H9 (cell line): ENCODE data around the gene TMEM164. TPM values are rescaled to one million over a fixed set of nuclear protein-coding genes. Genes with fewer than 3 reads are reported as not detected.

Source experiments
- DNase-seq: peaks from one replicate; pipeline ENCODE4 v3.0.0-alpha.2; 2017
- H2AFZ ChIP-seq: one replicate; pipeline ENCODE4 v1.6.1; 2013; ENCODE audit warnings: mild to moderate bottlenecking, low read length, control low read depth, moderate library complexity
- H2AK5ac ChIP-seq: 2 replicates; pipeline ENCODE4 v1.6.1; 2013; ENCODE audit warnings: low read length, control low read depth, mixed read lengths; ENCODE audit not compliant: insufficient read length
- H2BK120ac ChIP-seq: one replicate; pipeline ENCODE4 v1.6.1; 2013; ENCODE audit warnings: low read depth, mild to moderate bottlenecking, low read length, control low read depth, inconsistent platforms; ENCODE audit not compliant: poor library complexity, severe bottlenecking
- H2BK12ac ChIP-seq: 2 replicates; pipeline ENCODE4 v1.6.1; 2013; ENCODE audit warnings: low read length, control low read depth, mixed read lengths, low read depth; ENCODE audit not compliant: insufficient read length
- H2BK15ac ChIP-seq: 2 replicates; pipeline ENCODE4 v1.6.1; 2013; ENCODE audit warnings: low read depth, low read length, control low read depth
- H2BK20ac ChIP-seq: one replicate; pipeline ENCODE4 v1.6.1; 2013; ENCODE audit warnings: low read depth, mild to moderate bottlenecking, low read length, control low read depth, inconsistent platforms; ENCODE audit not compliant: poor library complexity, severe bottlenecking
- H2BK5ac ChIP-seq: 2 replicates; pipeline ENCODE4 v1.6.1; 2013; ENCODE audit warnings: low read length, control low read depth, mixed read lengths; ENCODE audit not compliant: insufficient read length
- H3K14ac ChIP-seq: 2 replicates; pipeline ENCODE4 v1.6.1; 2013; ENCODE audit warnings: low read length, control low read depth; ENCODE audit not compliant: insufficient read depth
- H3K18ac ChIP-seq: 2 replicates; pipeline ENCODE4 v1.6.1; 2013; ENCODE audit warnings: low read depth, mild to moderate bottlenecking, mixed read lengths, low read length, control low read depth; ENCODE audit not compliant: insufficient read length
- H3K23ac ChIP-seq: 2 replicates; pipeline ENCODE4 v1.6.1; 2013; ENCODE audit warnings: low read length, control low read depth, mixed read lengths, low read depth; ENCODE audit not compliant: insufficient read length
- H3K23me2 ChIP-seq: 2 replicates; pipeline ENCODE4 v1.6.1; 2013; ENCODE audit warnings: low read depth, mild to moderate bottlenecking, mixed read lengths, low read length, control low read depth; ENCODE audit not compliant: insufficient read length, poor library complexity, severe bottlenecking
- H3K27ac ChIP-seq: 2 replicates; pipeline ENCODE4 v1.5.1; 2013; ENCODE audit warnings: low read length, control low read depth, mixed read lengths, low read depth; ENCODE audit not compliant: insufficient read length
- H3K27me3 ChIP-seq: 2 replicates; pipeline ENCODE4 v1.6.1; 2013; ENCODE audit warnings: low read length, control low read depth, inconsistent platforms; ENCODE audit not compliant: insufficient read depth
- H3K4ac ChIP-seq: 2 replicates; pipeline ENCODE4 v1.6.1; 2013; ENCODE audit warnings: low read depth, mild to moderate bottlenecking, control low read depth, inconsistent platforms, low read length, moderate library complexity
- H3K4me1 ChIP-seq: 2 replicates; pipeline ENCODE4 v1.6.1; 2013; ENCODE audit warnings: low read length, control low read depth, inconsistent platforms; ENCODE audit not compliant: insufficient read depth
- H3K4me2 ChIP-seq: 2 replicates; pipeline ENCODE4 v1.6.1; 2013; ENCODE audit warnings: low read length, control low read depth, mixed read lengths; ENCODE audit not compliant: insufficient read length, insufficient read depth
- H3K56ac ChIP-seq: 2 replicates; pipeline ENCODE4 v1.6.1; 2013; ENCODE audit warnings: low read depth, mild to moderate bottlenecking, mixed read lengths, low read length, control low read depth; ENCODE audit not compliant: insufficient read length
- H3K79me1 ChIP-seq: 2 replicates; pipeline ENCODE4 v1.6.1; 2013; ENCODE audit warnings: low read depth, mild to moderate bottlenecking, moderate library complexity, low read length, control low read depth, inconsistent platforms; ENCODE audit not compliant: insufficient read depth, poor library complexity, severe bottlenecking
- H3K79me2 ChIP-seq: 2 replicates; pipeline ENCODE4 v1.6.1; 2013; ENCODE audit warnings: low read length, control low read depth, inconsistent platforms; ENCODE audit not compliant: insufficient read depth
- H3K9ac ChIP-seq: 2 replicates; pipeline ENCODE4 v1.6.1; 2013; ENCODE audit warnings: low read length, control low read depth, mixed read lengths; ENCODE audit not compliant: insufficient read length; ENCODE audit errors: extremely low read depth
- H3K9me3 ChIP-seq: one replicate; pipeline ENCODE4 v1.6.1; 2013; ENCODE audit warnings: low read depth, low read length, inconsistent platforms; ENCODE audit not compliant: control insufficient read depth
- H3T11ph ChIP-seq: one replicate; pipeline ENCODE4 v1.6.1; 2013; ENCODE audit warnings: mild to moderate bottlenecking, low read length, control low read depth, inconsistent platforms
- H4K20me1 ChIP-seq: one replicate; pipeline ENCODE4 v1.6.1; 2013; ENCODE audit not compliant: control insufficient read depth, insufficient read length, insufficient read depth
- H4K5ac ChIP-seq: 2 replicates; pipeline ENCODE4 v1.6.1; 2013; ENCODE audit warnings: low read depth, mild to moderate bottlenecking, mixed read lengths, low read length, control low read depth; ENCODE audit not compliant: insufficient read length
- H4K8ac ChIP-seq: replicated peaks from 2 replicates; pipeline ENCODE4 v1.6.1; 2013; ENCODE audit warnings: low read length, control low read depth, mixed read lengths, low read depth; ENCODE audit not compliant: insufficient read length
- H4K91ac ChIP-seq: 2 replicates; pipeline ENCODE4 v1.6.1; 2013; ENCODE audit warnings: low read depth, mild to moderate bottlenecking, moderate library complexity, mixed read lengths, low read length, control low read depth; ENCODE audit not compliant: insufficient read length
- H3K27ac Mint-ChIP-seq, 3 experiments: 2 replicates in 2 of 3; 3 replicates in 1 of 3; pipeline ENCODE4 v1.8.0; 2020 to 2021; ENCODE audit warnings: mixed read lengths in 3 of 3, mild to moderate bottlenecking in 1 of 3, moderate library complexity in 1 of 3
- H3K27me3 Mint-ChIP-seq: 2 replicates; pipeline ENCODE4 v1.8.0; 2021; ENCODE audit warnings: low read depth, mild to moderate bottlenecking, moderate library complexity, mixed read lengths
- H3K36me3 Mint-ChIP-seq, 3 experiments: 2 replicates in 2 of 3; 3 replicates in 1 of 3; pipeline ENCODE4 v1.8.0; 2020 to 2021; ENCODE audit warnings: low read depth in 3 of 3, mixed read lengths in 3 of 3; ENCODE audit not compliant: insufficient read depth in 1 of 3
- H3K4me1 Mint-ChIP-seq, 2 experiments: 2 replicates each; pipeline ENCODE4 v1.8.0; 2020; ENCODE audit warnings: mixed read lengths in 2 of 2
- H3K4me3 Mint-ChIP-seq, 2 experiments: 2 replicates in 1 of 2; 3 replicates in 1 of 2; pipeline ENCODE4 v1.8.0; 2020 to 2021; ENCODE audit warnings: mild to moderate bottlenecking in 2 of 2, mixed read lengths in 2 of 2, moderate library complexity in 1 of 2
- H3K9me3 Mint-ChIP-seq, 2 experiments: 2 replicates in 1 of 2; 3 replicates in 1 of 2; pipeline ENCODE4 v1.8.0; 2020; ENCODE audit warnings: mild to moderate bottlenecking in 2 of 2, mixed read lengths in 2 of 2, moderate library complexity in 1 of 2
- WGBS: extraction: QIAGEN DNeasy Blood & Tissue Kit; methylation state at CpG from one replicate; pipeline ENCODE4 v1.1.7; 2013; ENCODE audit warnings: missing lambda C conversion rate, low lambda C conversion rate, mixed read lengths; ENCODE audit not compliant: insufficient read length; ENCODE audit errors: extremely low coverage; 5-methylcytosine and 5-hydroxymethylcytosine counted together
- microRNA-seq: library from miRNA; unstranded; fragments of <30 nt; microRNA quantifications from one replicate; pipeline ENCODE4, GENCODE V29; 2020; ENCODE audit warnings: borderline microRNAs expressed
- total RNA-seq: library from RNA; stranded (reverse); gene quantifications from 2 replicates; pipeline ENCODE4 v1.2.1, GENCODE V29; 2021
- TF ChIP-seq, protein P1 (sequence below): fragments of 200-600 bp; sonication (generic); conservative IDR thresholded peaks from 3 replicates; pipeline ENCODE4 v1.8.0; 2021; ENCODE audit warnings: antibody characterized with exemption, mild to moderate bottlenecking

TMEM164 gene
- total RNA-seq, 1 experiment from 2014 or later = 30.4 TPM

DNA sequence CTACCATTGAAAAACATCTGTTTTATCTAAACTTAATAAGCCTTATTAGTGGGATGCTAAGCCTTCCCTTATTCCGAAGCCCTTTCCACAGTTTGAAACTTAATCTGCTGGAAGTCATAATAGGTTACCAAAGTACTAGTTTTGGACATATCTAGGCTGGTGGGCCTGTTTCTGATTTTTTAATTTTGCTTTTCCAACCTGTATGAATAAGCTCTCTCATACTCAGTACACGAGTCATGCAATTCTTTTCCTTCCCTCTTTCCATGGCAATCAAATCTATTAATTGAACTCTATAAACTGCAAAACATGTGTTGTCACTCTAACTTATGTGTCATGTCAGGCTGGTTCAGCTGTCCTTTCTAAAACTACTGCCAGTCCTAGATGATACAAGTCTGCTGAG, 224.0 kb downstream of the TMEM164 start:
- H2BK5ac ChIP-seq = no peak overlapping the region
- peaks cover 2% of the 10 kb centered on the region for H3K79me1 ChIP-seq
- peaks cover 7% of the 10 kb centered on the region for H3K4me1 ChIP-seq
- H3K4me3 Mint-ChIP-seq = no peak overlapping the region
- H3K9ac ChIP-seq = no peak overlapping the region
- no peaks in the 10 kb centered on the region for H4K20me1 ChIP-seq
- no peak overlapping the region for H3K18ac ChIP-seq
- H3T11ph ChIP-seq = no peak overlapping the region
- DNase-seq = no peak
- no peak overlapping the region for H3K4me2 ChIP-seq
- peaks cover 8 to 18% (median 8%) of the 10 kb centered on the region in 3 experiments for H3K36me3 Mint-ChIP-seq
- H3K27ac ChIP-seq = no peak overlapping the region
- H3K23me2 ChIP-seq = no peaks in the 10 kb centered on the region
- H2BK15ac ChIP-seq = no peak overlapping the region
- no peak overlapping the region for H3K56ac ChIP-seq
- H3K4me1 Mint-ChIP-seq = peaks cover 24 to 33% of the 10 kb centered on the region in 2 experiments
- no peak overlapping the region for H3K27ac Mint-ChIP-seq
- TF ChIP-seq, protein P1, sequence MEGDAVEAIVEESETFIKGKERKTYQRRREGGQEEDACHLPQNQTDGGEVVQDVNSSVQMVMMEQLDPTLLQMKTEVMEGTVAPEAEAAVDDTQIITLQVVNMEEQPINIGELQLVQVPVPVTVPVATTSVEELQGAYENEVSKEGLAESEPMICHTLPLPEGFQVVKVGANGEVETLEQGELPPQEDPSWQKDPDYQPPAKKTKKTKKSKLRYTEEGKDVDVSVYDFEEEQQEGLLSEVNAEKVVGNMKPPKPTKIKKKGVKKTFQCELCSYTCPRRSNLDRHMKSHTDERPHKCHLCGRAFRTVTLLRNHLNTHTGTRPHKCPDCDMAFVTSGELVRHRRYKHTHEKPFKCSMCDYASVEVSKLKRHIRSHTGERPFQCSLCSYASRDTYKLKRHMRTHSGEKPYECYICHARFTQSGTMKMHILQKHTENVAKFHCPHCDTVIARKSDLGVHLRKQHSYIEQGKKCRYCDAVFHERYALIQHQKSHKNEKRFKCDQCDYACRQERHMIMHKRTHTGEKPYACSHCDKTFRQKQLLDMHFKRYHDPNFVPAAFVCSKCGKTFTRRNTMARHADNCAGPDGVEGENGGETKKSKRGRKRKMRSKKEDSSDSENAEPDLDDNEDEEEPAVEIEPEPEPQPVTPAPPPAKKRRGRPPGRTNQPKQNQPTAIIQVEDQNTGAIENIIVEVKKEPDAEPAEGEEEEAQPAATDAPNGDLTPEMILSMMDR = no peak
- no peak overlapping the region for H2BK12ac ChIP-seq
- no peak overlapping the region for H2AK5ac ChIP-seq
- H4K8ac ChIP-seq = no peak overlapping the region
- no peak overlapping the region for H4K91ac ChIP-seq
- no peak overlapping the region for H3K14ac ChIP-seq
- H3K4ac ChIP-seq = no peak overlapping the region
- no peak overlapping the region for H2AFZ ChIP-seq
- no peaks in the 10 kb centered on the region for H3K9me3 ChIP-seq
- H3K27me3 ChIP-seq = no peaks in the 10 kb centered on the region; the same call in 1 of the 2 replicates
- no peaks in the 10 kb centered on the region for H3K79me2 ChIP-seq
- no peak overlapping the region for H3K23ac ChIP-seq
- H2BK20ac ChIP-seq = no peak overlapping the region
- H4K5ac ChIP-seq = no peak overlapping the region
- peaks cover 5 to 8% of the 10 kb centered on the region in 2 experiments; a peak in 3 of 5 replicates for H3K9me3 Mint-ChIP-seq
- no CpG with 5 or more reads among the region's 2 CpGs for WGBS
- no peaks in the 10 kb centered on the region; the same call in 1 of the 2 replicates for H3K27me3 Mint-ChIP-seq
- no peak overlapping the region for H2BK120ac ChIP-seq

Small RNA genes within 50 kb of the gene (microRNA-seq; reads per million reads assigned to microRNA genes)
- gene MIR3978 (not detected), gene MIR652 (428 reads per million, percentile 87 among the genes with 10 or more reads in this experiment)
